DOHH2 (cell line): ENCODE measurements around the gene TEAD4.

Experiments used
- CTCF ChIP-seq: fragments of 200-600 bp; sonication (generic); IDR thresholded peaks from one replicate; pipeline ENCODE4 v1.5.1; 2014; ENCODE audit warnings: antibody characterized with exemption, mild to moderate bottlenecking, low read depth, low read length; ENCODE audit not compliant: poor library complexity, severe bottlenecking
- EZH2phosphoT487 ChIP-seq: fragments of 200-600 bp; sonication (generic); IDR thresholded peaks from 2 replicates; pipeline ENCODE4 v1.6.1; 2017; ENCODE audit warnings: borderline replicate concordance, mild to moderate bottlenecking, antibody characterized with exemption, low read length, moderate library complexity, mixed read lengths

GRCh38 chr12:2960390-2960956, 1.3 kb downstream of the TEAD4 start:
- TF ChIP-seq CTCF (no peak), EZH2phosphoT487 (no peak)
